ENCODE measurements around the gene FADS2.

The FADS2 gene

GRCh38 chr11:61907871-61908729 lies 80.0 kb downstream of the FADS2 start:
- no peak for DNase-seq

GRCh38 chr11:61908730-61909316 lies 80.7 kb downstream of the FADS2 start:
- DNase-seq = no peak

GRCh38 chr11:61910187-61911127 lies 82.4 kb downstream of the FADS2 start:
- DNase-seq = no peak

- DNase-seq = no peak
Observed at GRCh38 chr11:61911128-61911700, 83.1 kb downstream of the FADS2 start.

DNA sequence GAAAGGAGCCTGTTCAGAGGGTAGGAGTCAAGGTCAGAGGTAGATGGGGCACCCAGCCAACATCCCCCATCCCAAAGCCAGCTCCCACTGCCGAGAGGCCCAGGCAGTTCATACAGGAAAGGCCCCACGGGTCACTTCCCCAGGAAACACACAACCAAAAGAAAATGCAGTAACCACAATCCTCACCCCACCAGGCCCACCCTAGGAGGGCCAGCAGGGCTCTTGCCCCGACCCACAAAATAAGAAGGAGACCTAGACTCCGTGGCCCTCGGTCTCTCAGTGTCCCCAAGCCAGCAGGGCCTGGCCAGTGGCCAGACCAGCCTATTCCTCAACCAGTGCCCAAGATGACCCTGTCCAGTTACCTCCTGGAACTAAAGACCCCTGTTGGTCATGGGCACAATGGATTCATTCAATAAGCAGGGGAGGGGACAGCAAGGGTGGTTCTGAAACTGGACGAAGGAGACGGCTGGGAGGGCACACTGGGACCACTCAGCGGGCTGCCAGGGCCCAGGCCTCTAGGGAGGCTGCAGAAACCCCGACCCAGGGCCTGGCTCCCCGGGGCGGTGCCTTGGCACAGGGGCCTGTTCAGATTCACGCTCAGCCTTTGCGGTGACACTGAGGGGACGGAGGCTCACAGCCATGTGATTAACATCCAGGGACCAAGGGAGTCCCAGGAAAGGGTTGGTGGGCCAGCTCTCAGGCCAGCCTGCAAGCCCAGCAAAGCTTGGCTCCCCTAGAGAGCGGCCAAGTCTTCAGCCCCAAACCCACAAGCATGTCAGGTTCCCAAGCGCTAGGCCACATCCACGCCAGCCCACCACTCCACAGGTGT lies 83.8 kb downstream of the FADS2 start:
- no peak for DNase-seq

DNA sequence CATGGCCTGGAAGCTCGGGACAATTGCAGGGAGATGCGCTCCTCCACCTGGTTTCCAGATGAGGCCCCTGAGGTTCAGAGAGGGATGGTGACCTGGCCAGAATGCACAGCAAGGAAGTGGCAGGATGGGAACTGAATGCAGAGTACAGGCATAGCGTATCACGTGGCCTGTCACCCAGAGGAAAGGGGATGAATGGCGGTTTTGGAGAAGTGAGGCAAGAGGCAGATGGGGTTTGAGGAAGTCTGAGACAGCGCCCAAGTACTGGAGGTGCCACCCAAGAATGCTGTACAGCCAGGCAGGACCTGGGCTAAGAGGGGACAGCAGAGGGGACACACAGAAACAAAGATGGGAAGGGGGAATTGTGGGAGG lies 84.4 kb downstream of the FADS2 start:
- DNase-seq = peak; percentile 19

DNA sequence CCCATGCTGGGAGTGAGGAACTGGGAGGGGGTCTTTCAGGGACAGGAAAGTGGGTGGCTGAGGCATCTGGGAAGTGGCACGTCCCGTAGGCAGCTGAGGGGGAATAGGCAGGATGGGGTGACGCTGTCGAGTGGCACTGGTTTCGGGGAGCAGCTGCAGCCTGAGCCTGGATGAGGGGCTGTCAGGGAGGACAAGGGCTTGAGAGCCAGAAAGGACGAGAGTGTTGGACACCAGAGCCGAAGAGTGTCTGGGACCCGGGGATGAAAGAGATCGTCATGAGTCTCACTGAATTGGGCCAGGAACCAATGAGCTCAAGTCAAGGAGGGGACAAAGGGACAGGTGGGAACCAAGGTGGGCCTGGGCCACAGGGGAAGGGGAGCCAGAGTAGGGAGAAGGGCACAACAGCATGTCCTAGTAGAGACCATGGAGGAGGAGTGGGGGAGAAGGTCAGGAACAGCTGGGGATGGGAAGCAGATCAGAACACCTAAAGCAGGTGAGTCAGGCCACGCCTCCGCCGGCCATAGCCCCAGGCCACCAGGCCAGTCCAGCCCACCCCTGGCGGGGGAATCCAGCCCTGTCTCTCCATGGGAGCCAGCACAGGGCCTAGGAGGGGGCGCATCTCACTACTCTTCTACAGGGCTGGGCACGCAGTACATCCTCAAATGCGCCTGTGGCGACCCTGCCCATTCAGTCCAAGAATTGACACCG lies 85.0 kb downstream of the FADS2 start:
- DNase-seq = no peak

- DNase-seq = no peak
Observed at GRCh38 chr11:61913699-61914395, 85.7 kb downstream of the FADS2 start.

DNA sequence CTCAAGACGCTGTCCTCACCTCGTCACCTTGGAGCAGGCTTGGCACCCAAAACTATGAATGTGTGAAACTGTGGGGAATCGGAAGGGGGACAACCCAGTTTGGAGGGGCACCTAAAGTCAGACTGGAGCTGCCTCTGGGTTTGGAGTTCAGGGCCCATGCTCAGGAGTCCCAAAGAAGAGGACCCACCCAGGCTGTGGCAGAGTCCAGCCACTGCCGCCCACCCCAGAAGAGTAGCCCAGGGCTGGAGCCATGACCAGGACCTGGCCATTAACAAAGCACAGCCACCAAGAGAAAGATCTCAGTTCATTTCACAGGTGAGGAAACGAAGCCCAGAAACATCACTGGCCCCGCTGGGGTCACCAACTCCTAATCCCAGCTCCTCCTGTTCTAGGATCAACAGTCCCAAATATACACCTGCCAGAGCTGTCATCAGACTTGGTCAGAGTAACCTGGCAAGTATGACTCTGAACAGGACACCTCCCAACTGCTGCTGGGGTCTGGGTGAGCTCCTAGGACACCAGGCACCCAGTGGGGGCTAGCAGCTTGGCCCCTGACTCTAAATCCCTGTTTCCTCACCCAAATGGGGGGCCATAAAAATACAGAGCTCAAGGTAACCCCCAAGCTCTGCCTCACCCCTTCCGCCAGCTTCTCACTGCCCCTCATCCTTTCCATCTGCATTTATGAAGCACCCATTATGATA lies 86.5 kb downstream of the FADS2 start:
- no peak for DNase-seq

- DNase-seq = no peak
Observed at GRCh38 chr11:61916737-61917333, 88.7 kb downstream of the FADS2 start.

Measured in CD4-positive, alpha-beta T cell treated with Interleukin-4 for 4 hours (primary cell).